HEK293 (cell line): ENCODE measurements around the gene CTXN2.

Source experiments
- KLF16 ChIP-seq: fragments of 450-650 bp; formaldehyde crosslinking; IDR thresholded peaks from 2 replicates; pipeline ENCODE4 v1.5.1; 2017; ENCODE audit warnings: missing biosample characterization, missing genetic modification characterization
- MZF1 ChIP-seq: fragments of 450-650 bp; formaldehyde crosslinking; IDR thresholded peaks from 2 replicates; pipeline ENCODE4 v1.5.1; 2017; ENCODE audit warnings: missing biosample characterization, missing genetic modification characterization, borderline replicate concordance
- PRDM1 ChIP-seq: fragments of 450-650 bp; formaldehyde crosslinking; IDR thresholded peaks from 2 replicates; pipeline ENCODE4; 2016; ENCODE audit warnings: missing biosample characterization, missing genetic modification characterization
- PRDM10 ChIP-seq: fragments of 450-650 bp; formaldehyde crosslinking; IDR thresholded peaks from 2 replicates; pipeline ENCODE4 v1.5.1; 2016; ENCODE audit warnings: missing biosample characterization, missing genetic modification characterization
- TCF7L2 ChIP-seq: IDR thresholded peaks from 2 replicates; pipeline ENCODE4 v1.6.1; 2011; ENCODE audit warnings: low read depth, mild to moderate bottlenecking, inconsistent platforms, low read length, moderate library complexity, borderline replicate concordance
- ZBTB20 ChIP-seq: fragments of 450-650 bp; formaldehyde crosslinking; IDR thresholded peaks from 2 replicates; pipeline ENCODE4 v1.5.1; 2016; ENCODE audit warnings: missing biosample characterization, missing genetic modification characterization
- ZNF2 ChIP-seq: fragments of 450-650 bp; formaldehyde crosslinking; IDR thresholded peaks from 2 replicates; pipeline ENCODE4 v1.5.1; 2016; ENCODE audit warnings: missing biosample characterization, missing genetic modification characterization
- ZNF341 ChIP-seq: fragments of 450-650 bp; formaldehyde crosslinking; IDR thresholded peaks from 2 replicates; pipeline ENCODE4; 2016; ENCODE audit warnings: low read depth, missing biosample characterization, missing genetic modification characterization
- ZNF747 ChIP-seq: fragments of 450-650 bp; formaldehyde crosslinking; IDR thresholded peaks from 2 replicates; pipeline ENCODE4 v1.5.1; 2016; ENCODE audit warnings: missing biosample characterization, missing genetic modification characterization
- ZNF776 ChIP-seq: fragments of 450-650 bp; formaldehyde crosslinking; IDR thresholded peaks from 2 replicates; pipeline ENCODE4 v1.5.0; 2017; ENCODE audit warnings: missing biosample characterization, missing genetic modification characterization, borderline replicate concordance
- ZNF830 ChIP-seq: fragments of 450-650 bp; IDR thresholded peaks from 2 replicates; pipeline ENCODE4 v1.5.0; 2018; ENCODE audit warnings: missing biosample characterization, missing genetic modification characterization, low read depth, mild to moderate bottlenecking, moderate library complexity
- ZSCAN18 ChIP-seq: fragments of 450-650 bp; formaldehyde crosslinking; IDR thresholded peaks from 2 replicates; pipeline ENCODE4 v1.5.1; 2016; ENCODE audit warnings: missing biosample characterization, missing genetic modification characterization
- TF ChIP-seq, protein P1 (sequence below): fragments of 450-650 bp; formaldehyde crosslinking; IDR thresholded peaks from 2 replicates; pipeline ENCODE4 v1.5.1; 2016; ENCODE audit warnings: missing biosample characterization, missing genetic modification characterization
- TF ChIP-seq, protein P2 (sequence below): fragments of 450-650 bp; formaldehyde crosslinking; IDR thresholded peaks from 2 replicates; pipeline ENCODE4 v1.5.0; 2017; ENCODE audit warnings: missing biosample characterization, missing genetic modification characterization, borderline replicate concordance

- TF ChIP-seq, protein P1, sequence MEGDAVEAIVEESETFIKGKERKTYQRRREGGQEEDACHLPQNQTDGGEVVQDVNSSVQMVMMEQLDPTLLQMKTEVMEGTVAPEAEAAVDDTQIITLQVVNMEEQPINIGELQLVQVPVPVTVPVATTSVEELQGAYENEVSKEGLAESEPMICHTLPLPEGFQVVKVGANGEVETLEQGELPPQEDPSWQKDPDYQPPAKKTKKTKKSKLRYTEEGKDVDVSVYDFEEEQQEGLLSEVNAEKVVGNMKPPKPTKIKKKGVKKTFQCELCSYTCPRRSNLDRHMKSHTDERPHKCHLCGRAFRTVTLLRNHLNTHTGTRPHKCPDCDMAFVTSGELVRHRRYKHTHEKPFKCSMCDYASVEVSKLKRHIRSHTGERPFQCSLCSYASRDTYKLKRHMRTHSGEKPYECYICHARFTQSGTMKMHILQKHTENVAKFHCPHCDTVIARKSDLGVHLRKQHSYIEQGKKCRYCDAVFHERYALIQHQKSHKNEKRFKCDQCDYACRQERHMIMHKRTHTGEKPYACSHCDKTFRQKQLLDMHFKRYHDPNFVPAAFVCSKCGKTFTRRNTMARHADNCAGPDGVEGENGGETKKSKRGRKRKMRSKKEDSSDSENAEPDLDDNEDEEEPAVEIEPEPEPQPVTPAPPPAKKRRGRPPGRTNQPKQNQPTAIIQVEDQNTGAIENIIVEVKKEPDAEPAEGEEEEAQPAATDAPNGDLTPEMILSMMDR, result no peak
- TF ChIP-seq ZNF776 (no peak), ZBTB20 (no peak), KLF16 (tag by site-specific recombination) (no peak), ZNF341 (tag by site-specific recombination) (no peak), MZF1 (tag by site-specific recombination) (no peak), PRDM10 (tag by site-specific recombination) (no peak), ZNF747 (tag by site-specific recombination) (no peak), TCF7L2 (no peak), ZNF830 (tag by site-specific recombination) (no peak), ZNF2 (no peak), ZSCAN18 (tag by site-specific recombination) (no peak), PRDM1 (tag by site-specific recombination) (no peak)
- TF ChIP-seq, protein P2, sequence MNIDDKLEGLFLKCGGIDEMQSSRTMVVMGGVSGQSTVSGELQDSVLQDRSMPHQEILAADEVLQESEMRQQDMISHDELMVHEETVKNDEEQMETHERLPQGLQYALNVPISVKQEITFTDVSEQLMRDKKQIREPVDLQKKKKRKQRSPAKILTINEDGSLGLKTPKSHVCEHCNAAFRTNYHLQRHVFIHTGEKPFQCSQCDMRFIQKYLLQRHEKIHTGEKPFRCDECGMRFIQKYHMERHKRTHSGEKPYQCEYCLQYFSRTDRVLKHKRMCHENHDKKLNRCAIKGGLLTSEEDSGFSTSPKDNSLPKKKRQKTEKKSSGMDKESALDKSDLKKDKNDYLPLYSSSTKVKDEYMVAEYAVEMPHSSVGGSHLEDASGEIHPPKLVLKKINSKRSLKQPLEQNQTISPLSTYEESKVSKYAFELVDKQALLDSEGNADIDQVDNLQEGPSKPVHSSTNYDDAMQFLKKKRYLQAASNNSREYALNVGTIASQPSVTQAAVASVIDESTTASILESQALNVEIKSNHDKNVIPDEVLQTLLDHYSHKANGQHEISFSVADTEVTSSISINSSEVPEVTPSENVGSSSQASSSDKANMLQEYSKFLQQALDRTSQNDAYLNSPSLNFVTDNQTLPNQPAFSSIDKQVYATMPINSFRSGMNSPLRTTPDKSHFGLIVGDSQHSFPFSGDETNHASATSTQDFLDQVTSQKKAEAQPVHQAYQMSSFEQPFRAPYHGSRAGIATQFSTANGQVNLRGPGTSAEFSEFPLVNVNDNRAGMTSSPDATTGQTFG (tag by site-specific recombination), result no peak
These were observed 8.7 kb upstream of the CTXN2 start for GRCh38 chr15:48182749-48183148.
